ENCODE data around the gene UNK. TPM values are rescaled to one million over a fixed set of nuclear protein-coding genes. Genes with fewer than 3 reads are reported as not detected.

The UNK gene
- total and polyA plus RNA-seq, 8 donors = 3.5 to 102 (median 19.5) TPM

- no peak overlapping the region for H3K4me3 ChIP-seq
- TF ChIP-seq EP300 (IDR thresholded peaks at IDR 0.05) (no peak), CTCF (IDR thresholded peaks at IDR 0.05) (peak in 5 of 7 experiments; percentile 49 to 89 (median 78)), POLR2A (IDR thresholded peaks at IDR 0.05) (no peak), POLR2AphosphoS5 (IDR thresholded peaks at IDR 0.05) (no peak)
- intact Hi-C loops (cut with DNase I; ENCODE audit: low total_unique reads) = no loop called here
These were observed 1.4 kb upstream of the UNK start for GRCh38 chr17:75783069-75783783.

GRCh38 chr17:75783803-75784472 is 668 bp upstream of the UNK start:
- H3K4me1 ChIP-seq = peaks cover 37 to 78% (median 59%) of the 10 kb centered on the region in 4 donors
- H3K4me3 ChIP-seq = peak overlapping the region; percentile 40 to 74 (median 64)
- WGBS, 5 donors = 25 to 50% (median 32%) methylated on average over 17 to 20 of the region's 20 CpGs
- intact Hi-C loops (cut with DNase I; ENCODE audit: low total_unique reads) = no loop called here
- H3K9me3 ChIP-seq = no peaks in the 10 kb centered on the region
- peaks cover under 1 to 5% (median under 1%) of the 10 kb centered on the region in 4 donors for H3K36me3 ChIP-seq
- TF ChIP-seq POLR2A (IDR thresholded peaks at IDR 0.05) (peak in 1 of 4 donors; percentile 52), EP300 (IDR thresholded peaks at IDR 0.05) (no peak), POLR2AphosphoS5 (IDR thresholded peaks at IDR 0.05) (no peak), CTCF (IDR thresholded peaks at IDR 0.05) (no peak)
- no peaks in the 10 kb centered on the region for H3K27me3 ChIP-seq
- peak; percentile 60 to 75 for DNase-seq
- peak overlapping the region; percentile 97 to 100 (median 99) for H3K27ac ChIP-seq

More at GRCh38 chr17:75783069-75783783, 1.4 kb upstream of the UNK start:
- peak in 1 of 2 donors; percentile 91 for DNase-seq
- H3K27me3 ChIP-seq = no peaks in the 10 kb centered on the region
- WGBS, 5 donors = 2 to 9% (median 7%) methylated on average over 6 of the region's 6 CpGs
- H3K27ac ChIP-seq = peak overlapping the region in 4 of 5 donors; percentile 97 to 100 (median 98)
- peaks cover 8 to 12% (median 8%) of the 10 kb centered on the region in 4 donors for H3K36me3 ChIP-seq
- no peaks in the 10 kb centered on the region for H3K9me3 ChIP-seq
- H3K4me1 ChIP-seq = peaks cover 37 to 71% (median 55%) of the 10 kb centered on the region in 4 donors

- Histone ChIP-seq H3K9me3 (no peaks in the 10 kb centered on the region), H3K4me3 (peak overlapping the region; percentile 40 to 74 (median 64)), H3K36me3 (no peaks in the 10 kb centered on the region), H3K4me1 (peaks cover 37 to 84% (median 66%) of the 10 kb centered on the region in 4 donors), H3K27me3 (no peaks in the 10 kb centered on the region), H3K27ac (peak overlapping the region; percentile 97 to 100 (median 99))
- TF ChIP-seq POLR2AphosphoS5 (IDR thresholded peaks at IDR 0.05) = peak; percentile 94 to 96 (median 95)
- no peak for TF ChIP-seq CTCF (IDR thresholded peaks at IDR 0.05)
- peak in 1 of 4 donors; percentile 49 for TF ChIP-seq POLR2A (IDR thresholded peaks at IDR 0.05)
- peak; percentile 98 for TF ChIP-seq EP300 (IDR thresholded peaks at IDR 0.05)
- peak; percentile 94 to 98 for DNase-seq
- 4 to 18% (median 6%) methylated on average over 20 to 42 of the region's 43 CpGs for WGBS, 5 donors
- intact Hi-C loops (cut with DNase I; ENCODE audit: low total_unique reads) = no loop called here
These were observed 647 bp downstream of the UNK start for GRCh38 chr17:75785016-75785890.

- H3K27ac ChIP-seq = no peak overlapping the region
- 82 to 89% (median 85%) methylated on average over 6 of the region's 6 CpGs for WGBS, 5 donors
- no peak for DNase-seq
- peaks cover 0 to 44% (median 32%) of the 10 kb centered on the region in 4 donors for H3K36me3 ChIP-seq
- H3K9me3 ChIP-seq = no peaks in the 10 kb centered on the region
- TF ChIP-seq POLR2A (IDR thresholded peaks at IDR 0.05) = no peak
- TF ChIP-seq CTCF (IDR thresholded peaks at IDR 0.05) = no peak
- no peak for TF ChIP-seq POLR2AphosphoS5 (IDR thresholded peaks at IDR 0.05)
- no peak for TF ChIP-seq EP300 (IDR thresholded peaks at IDR 0.05)
- H3K4me3 ChIP-seq = no peak overlapping the region
- H3K4me1 ChIP-seq = peaks cover 12 to 55% (median 42%) of the 10 kb centered on the region in 4 donors
- no peaks in the 10 kb centered on the region for H3K27me3 ChIP-seq
- intact Hi-C loops (cut with DNase I; ENCODE audit: low total_unique reads) = no loop called here
These were observed 6.6 kb downstream of the UNK start for GRCh38 chr17:75791254-75791653.
